Raji (cell line): Measurements from ENCODE around the gene ENDOG.

ENCODE experiments used
- POLR2A ChIP-seq: IDR thresholded peaks from 2 replicates; pipeline ENCODE4 v1.6.1; 2011; ENCODE audit warnings: low read depth, low read length, control low read depth; ENCODE audit not compliant: insufficient read depth

Gene ENDOG

DNA sequence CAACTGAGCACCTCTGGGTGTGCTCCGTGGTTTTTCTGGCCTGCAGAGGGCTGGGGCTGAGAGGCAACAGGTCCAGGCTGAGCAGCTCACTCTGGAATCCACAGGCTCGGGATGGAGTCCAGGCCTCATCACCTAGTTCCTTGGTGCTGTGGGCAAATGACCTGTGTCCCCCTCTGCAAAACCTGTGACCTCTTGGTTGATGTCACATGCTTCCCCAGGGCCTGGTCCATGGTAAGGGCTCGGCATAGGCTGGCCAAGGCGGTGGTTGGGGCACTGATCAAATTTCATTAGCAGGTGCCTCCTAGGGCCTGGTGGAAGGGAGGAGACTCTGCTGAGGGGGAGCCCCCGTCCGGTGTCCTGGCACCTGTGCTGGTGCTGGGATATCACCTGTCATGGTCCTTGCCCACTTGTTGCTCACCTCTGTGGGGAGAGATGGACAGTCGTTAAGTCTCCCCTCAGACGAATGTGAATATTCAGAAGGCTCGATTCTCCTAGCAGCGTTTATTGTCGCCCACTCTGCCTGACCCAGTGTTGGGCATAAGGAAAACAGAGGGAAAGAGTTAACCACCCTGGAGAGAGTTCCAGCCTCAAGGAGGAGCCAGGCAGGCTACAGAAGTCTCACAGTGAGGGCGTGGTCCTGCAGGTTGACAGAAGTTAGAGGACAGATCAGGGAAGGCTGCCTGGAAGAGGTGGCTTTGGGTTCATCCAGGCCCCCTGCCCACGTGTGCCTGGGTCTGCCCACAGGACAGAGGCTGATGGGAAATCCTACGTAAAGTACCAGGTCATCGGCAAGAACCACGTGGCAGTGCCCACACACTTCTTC lies 3.5 kb downstream of the ENDOG start:
- no peak for TF ChIP-seq POLR2A

DNA sequence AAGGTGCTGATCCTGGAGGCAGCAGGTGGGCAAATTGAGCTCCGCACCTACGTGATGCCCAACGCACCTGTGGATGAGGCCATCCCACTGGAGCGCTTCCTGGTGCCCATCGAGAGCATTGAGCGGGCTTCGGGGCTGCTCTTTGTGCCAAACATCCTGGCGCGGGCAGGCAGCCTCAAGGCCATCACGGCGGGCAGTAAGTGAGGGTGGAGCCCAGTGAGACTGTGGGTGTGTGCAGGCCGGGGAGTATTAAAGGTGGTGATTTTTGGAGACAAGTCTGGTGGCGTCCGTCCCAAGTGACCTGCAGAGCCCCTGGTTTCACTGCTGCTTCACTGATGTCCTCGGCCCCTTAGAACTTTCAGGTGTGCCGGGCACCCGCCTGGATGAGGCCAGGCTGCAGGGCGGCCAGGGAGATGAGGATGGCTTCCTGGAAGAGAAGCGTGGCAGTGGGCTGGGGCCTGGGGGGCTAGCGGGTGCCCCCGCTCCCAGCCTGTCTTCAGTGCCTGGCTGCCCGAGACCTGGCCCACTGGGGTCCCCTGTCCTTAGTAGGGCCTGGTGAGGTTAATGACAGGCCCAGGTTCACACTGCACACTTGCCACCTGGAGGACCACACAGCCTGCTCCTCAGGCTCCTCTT lies 4.2 kb downstream of the ENDOG start:
- no peak for TF ChIP-seq POLR2A

- no peak for TF ChIP-seq POLR2A
Observed at GRCh38 chr9:128823362-128823902, 5.1 kb downstream of the ENDOG start.

DNA sequence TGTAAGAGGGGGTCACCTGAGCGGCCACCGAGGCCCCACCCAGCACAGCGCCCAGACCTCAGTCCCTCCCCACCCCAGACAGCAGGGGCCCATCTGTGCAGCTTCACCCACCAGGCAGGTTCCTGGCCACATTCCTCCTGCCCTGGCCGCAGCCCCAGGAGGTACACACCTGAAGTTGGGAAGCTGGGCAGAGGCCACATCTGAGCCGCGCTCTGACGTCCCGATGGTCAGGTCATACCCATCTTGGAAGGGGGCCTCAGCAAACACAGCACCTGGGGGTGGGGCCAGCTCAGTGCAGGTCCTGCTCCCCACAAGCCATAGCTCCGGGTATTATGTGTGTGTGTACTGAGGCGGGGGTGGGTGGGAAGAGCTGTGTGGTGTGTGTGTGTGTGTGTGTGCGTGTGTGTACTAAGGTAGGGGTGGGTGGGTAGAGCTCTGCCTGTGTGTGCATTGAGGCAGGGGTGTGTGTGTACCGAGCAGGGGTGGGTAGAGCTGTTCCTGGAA lies 5.7 kb downstream of the ENDOG start:
- TF ChIP-seq POLR2A: no peak

DNA sequence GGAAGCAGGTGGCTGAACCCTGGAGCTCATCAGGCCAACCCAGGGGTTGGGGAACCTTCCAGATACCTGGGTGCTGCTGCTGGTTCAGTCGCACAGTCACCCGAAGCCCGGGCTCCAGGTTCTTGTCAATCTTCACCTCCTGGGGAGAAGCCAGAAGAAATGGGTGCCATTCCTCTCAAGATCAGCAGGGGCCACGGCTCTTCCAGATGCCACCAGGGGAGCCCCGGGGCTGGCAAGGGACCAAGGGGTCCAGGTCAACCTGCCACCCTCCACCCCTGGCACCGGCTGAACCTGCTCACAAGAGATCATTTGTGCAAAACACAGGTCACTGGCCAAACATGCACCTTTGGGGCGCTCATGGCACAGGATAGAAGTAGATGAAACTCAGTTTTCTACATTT lies 6.6 kb downstream of the ENDOG start:
- TF ChIP-seq POLR2A: no peak

GRCh38 chr9:128825923-128826700 lies 7.8 kb downstream of the ENDOG start:
- no peak for TF ChIP-seq POLR2A

DNA sequence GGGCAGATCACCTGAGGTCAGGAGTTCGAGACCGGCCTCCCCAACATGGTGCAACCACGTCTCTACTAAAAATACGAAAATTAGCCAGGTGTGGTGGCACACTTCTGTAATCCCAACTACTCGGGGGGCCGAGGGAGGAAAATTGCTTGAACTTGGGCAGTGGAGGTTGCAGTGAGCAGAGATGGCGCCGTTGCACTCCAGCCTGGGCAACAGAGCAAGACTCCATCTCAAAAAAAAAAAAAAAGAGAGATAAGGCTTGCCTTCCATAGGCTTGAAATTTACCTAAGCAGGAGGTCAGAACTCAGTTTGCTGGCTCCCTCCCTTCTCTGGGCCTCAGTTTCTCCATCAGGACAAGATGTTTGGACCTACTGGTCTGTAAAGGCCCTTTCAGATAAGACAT lies 10.0 kb downstream of the ENDOG start:
- TF ChIP-seq POLR2A: no peak

DNA sequence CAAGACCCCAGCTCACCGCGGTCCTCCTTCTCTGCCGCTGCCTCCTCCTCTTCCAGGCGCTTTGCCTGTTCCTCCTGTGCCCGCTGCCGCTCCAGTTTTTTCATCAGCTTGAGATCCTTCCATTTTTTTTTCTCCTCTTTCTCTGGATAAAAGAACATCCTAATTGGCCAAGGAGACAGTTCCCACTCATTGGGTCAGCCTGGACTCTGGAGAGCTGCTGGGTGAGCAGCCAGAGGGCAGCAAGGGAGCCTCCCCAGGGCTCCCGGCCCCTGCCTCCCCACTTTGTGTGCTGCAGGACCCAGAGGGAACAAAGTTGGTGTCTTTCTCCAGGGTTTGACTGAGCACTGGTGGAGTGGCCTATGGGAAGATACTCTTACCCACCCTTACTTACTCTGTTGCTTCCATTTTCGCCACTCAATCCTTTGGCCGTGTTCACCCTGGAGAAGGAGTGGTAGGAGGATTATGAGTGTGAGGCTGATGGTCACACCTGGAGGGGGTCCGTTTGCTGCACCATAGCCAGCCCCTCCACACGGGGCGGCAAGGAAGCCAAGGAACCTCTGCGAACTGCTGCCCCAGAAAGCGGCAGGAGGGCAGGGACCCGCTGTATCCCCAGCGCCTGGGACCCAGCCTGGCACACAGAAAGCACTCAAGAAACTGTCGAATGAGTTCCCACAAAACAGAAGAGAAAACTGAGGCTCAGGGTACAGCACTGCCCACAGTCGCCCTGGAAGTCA lies 10.6 kb downstream of the ENDOG start:
- no peak for TF ChIP-seq POLR2A

GRCh38 chr9:128829477-128830251 lies 11.4 kb downstream of the ENDOG start, which contains the start of gene SPOUT1:
SPOUT1 (minus strand) TSS chr9:128829794; CDS start chr9:128829780, 14 bp downstream.
- peak; percentile 92 for TF ChIP-seq POLR2A

- TF ChIP-seq POLR2A: no peak
Observed at GRCh38 chr9:128833696-128834095, 15.4 kb downstream of the ENDOG start.

DNA sequence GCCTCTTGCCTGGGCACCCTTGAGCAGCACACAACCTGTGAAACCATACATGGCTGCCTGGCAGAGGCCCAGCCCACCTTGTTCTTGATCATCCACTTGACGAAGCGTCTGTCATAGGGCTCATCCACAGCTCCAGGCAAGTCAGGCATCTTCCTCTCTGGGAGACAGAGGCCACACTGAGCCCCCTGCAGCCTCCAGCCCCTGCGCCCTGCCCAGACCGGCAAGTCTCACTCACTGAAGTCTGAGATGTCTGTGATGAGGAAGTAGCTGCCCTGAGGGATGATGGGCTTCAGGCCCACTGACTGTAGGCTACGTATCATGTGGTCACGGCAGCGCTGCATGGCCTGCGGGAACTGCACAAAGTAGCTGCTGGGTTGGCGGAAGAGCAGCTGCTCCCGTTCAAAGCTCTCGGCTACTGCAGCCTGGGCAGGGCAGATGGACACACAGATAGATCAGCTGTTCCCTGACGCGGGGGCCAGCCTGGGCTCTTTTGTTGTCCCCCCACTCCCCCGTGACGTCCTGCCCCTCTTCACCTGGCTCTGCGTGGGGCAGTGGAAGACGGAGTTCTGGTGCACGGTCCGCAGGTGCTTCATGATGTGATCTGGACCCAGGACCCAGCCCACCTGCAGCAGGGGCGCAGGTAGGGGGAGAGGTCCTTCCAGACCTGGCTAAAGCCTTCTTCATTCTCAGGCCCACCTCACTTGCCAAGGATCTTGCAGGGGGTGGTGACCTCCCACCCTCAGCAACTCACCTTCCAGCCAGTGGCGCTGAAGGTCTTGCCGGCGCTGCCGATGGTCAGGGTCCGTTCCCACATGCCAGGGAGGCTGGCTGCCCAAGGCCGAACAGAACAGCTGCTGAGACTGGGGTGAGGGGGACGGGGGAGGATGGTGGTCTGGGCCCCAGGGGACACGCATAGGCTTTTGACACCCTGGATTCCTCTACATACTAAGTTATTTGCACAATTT lies 17.2 kb downstream of the ENDOG start:
- no peak for TF ChIP-seq POLR2A

DNA sequence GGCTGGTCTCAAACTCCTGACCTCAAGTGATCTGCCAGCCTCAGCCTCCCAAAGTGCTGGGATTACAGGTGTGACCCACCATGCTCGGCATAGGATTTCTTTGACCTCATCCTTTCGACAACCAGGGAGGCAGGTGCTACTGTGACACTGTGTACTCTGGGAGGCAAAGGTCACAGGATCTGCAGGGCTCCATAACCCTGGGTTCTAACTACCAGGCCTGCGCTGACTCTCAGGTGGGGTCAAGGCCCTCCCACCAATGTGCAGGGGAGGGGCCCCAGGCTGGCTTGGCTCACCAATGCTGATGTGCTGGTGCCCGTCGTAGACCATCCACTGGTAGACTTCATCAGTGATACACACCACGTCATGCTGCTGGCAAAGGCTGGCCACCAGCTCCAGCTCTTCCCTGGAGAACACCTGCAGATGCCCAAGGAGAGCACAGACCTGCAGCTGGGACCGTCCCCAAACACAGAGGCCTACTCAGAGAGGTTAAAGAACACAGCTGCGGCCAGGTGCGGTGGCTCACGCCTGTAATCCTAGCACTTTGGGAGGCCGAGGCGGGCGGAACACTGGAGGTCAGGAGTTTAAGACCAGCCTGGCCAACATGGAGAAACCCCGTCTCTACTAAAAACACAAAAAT lies 18.3 kb downstream of the ENDOG start:
- TF ChIP-seq POLR2A: no peak
